ENCODE data around the gene FBXW7. TPM values are rescaled to one million over a fixed set of nuclear protein-coding genes. Genes with fewer than 3 reads are reported as not detected.

Gene FBXW7
- total RNA-seq, 1 donor from 2014 or later, result 61.1 TPM

DNA sequence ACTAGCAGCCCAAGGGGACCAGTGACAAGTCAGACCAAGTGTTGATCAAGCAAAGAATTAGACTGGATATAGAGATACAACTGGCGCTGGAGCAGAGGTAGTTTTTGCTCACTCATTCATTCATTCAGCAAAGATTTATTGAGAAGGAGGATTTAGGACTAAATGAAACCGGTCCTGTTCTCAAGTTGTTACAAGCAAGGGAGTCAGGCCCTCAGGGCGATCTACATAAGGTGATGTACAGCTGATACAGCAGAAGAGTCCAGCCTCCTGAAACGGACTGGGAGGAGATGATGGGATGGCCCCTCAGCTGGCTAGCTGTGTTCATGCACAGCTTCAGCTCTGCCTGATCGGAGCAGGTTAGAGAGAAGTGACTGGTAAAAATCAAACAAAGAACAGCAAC, 242.4 kb downstream of the FBXW7 start:
- intact Hi-C loops (cut with DNase I), result no loop called here
- no peak for TF ChIP-seq POLR2AphosphoS5 (IDR thresholded peaks at IDR 0.05; ENCODE audit: insufficient read depth in 1 of 2, low read depth in 1 of 2)
- Histone ChIP-seq H3K4me3 (no peak overlapping the region), H3K36me3 (no peaks in the 10 kb centered on the region), H3K9me3 (no peaks in the 10 kb centered on the region), H3K4me1 (no peaks in the 10 kb centered on the region), H3K27ac (no peak overlapping the region), H3K27me3 (no peaks in the 10 kb centered on the region)
- no peak for DNase-seq (ENCODE audit: extremely low spot score in 2 of 2)

- Histone ChIP-seq H3K4me1 (no peaks in the 10 kb centered on the region), H3K27ac (no peak overlapping the region), H3K4me3 (no peak overlapping the region), H3K27me3 (no peaks in the 10 kb centered on the region), H3K36me3 (no peaks in the 10 kb centered on the region), H3K9me3 (no peaks in the 10 kb centered on the region)
- intact Hi-C loops (cut with DNase I), result no loop called here
- no peak for DNase-seq (ENCODE audit: extremely low spot score in 2 of 2)
- TF ChIP-seq CTCF (IDR thresholded peaks at IDR 0.05) (no peak), POLR2AphosphoS5 (IDR thresholded peaks at IDR 0.05; ENCODE audit: insufficient read depth in 1 of 2, low read depth in 1 of 2) (no peak), POLR2A (IDR thresholded peaks at IDR 0.05) (no peak)
These were observed 245.4 kb downstream of the FBXW7 start for GRCh38 chr4:152290366-152290921.

- H3K36me3 ChIP-seq, result no peaks in the 10 kb centered on the region
- H3K9me3 ChIP-seq, result no peaks in the 10 kb centered on the region
- H3K4me1 ChIP-seq, result no peaks in the 10 kb centered on the region
- no peak for TF ChIP-seq POLR2AphosphoS5 (IDR thresholded peaks at IDR 0.05; ENCODE audit: insufficient read depth in 1 of 2, low read depth in 1 of 2)
- no peak for TF ChIP-seq CTCF (IDR thresholded peaks at IDR 0.05)
- no peak for TF ChIP-seq POLR2A (IDR thresholded peaks at IDR 0.05)
- no peak for DNase-seq (ENCODE audit: extremely low spot score in 2 of 2)
- intact Hi-C loops (cut with DNase I), result no loop called here
- no peaks in the 10 kb centered on the region for H3K27me3 ChIP-seq
- no peak overlapping the region for H3K27ac ChIP-seq
- no peak overlapping the region for H3K4me3 ChIP-seq
These were observed 246.0 kb downstream of the FBXW7 start for GRCh38 chr4:152289941-152290340.

- Histone ChIP-seq H3K4me1 (no peaks in the 10 kb centered on the region), H3K9me3 (no peaks in the 10 kb centered on the region), H3K27me3 (no peaks in the 10 kb centered on the region), H3K36me3 (no peaks in the 10 kb centered on the region), H3K4me3 (no peak overlapping the region), H3K27ac (no peak overlapping the region)
- intact Hi-C loops (cut with DNase I), result no loop called here
- no peak for DNase-seq (ENCODE audit: extremely low spot score in 2 of 2)
- TF ChIP-seq CTCF (IDR thresholded peaks at IDR 0.05) (no peak), POLR2A (IDR thresholded peaks at IDR 0.05) (no peak), POLR2AphosphoS5 (IDR thresholded peaks at IDR 0.05; ENCODE audit: insufficient read depth in 1 of 2, low read depth in 1 of 2) (no peak)
These were observed 246.4 kb downstream of the FBXW7 start for GRCh38 chr4:152289541-152289940.

- intact Hi-C loops (cut with DNase I), result no loop called here
- H3K27ac ChIP-seq, result no peak overlapping the region
- TF ChIP-seq POLR2A (IDR thresholded peaks at IDR 0.05), result no peak
- TF ChIP-seq CTCF (IDR thresholded peaks at IDR 0.05), result no peak
- TF ChIP-seq POLR2AphosphoS5 (IDR thresholded peaks at IDR 0.05; ENCODE audit: insufficient read depth in 1 of 2, low read depth in 1 of 2), result no peak
- H3K4me1 ChIP-seq, result no peaks in the 10 kb centered on the region
- no peaks in the 10 kb centered on the region for H3K9me3 ChIP-seq
- no peaks in the 10 kb centered on the region for H3K27me3 ChIP-seq
- no peaks in the 10 kb centered on the region for H3K36me3 ChIP-seq
- no peak for DNase-seq (ENCODE audit: extremely low spot score in 2 of 2)
- no peak overlapping the region for H3K4me3 ChIP-seq
These were observed 252.0 kb downstream of the FBXW7 start for GRCh38 chr4:152283801-152284470.
